GM12892 (cell line): ENCODE results near the gene MMP11.

Experiments used
- POLR2A ChIP-seq: IDR thresholded peaks from 2 replicates; pipeline ENCODE4 v1.6.1; 2011; ENCODE audit warnings: low read depth, low read length, control low read depth
- POLR2AphosphoS5 ChIP-seq: IDR thresholded peaks from 2 replicates; pipeline ENCODE4 v1.6.1; 2011; ENCODE audit warnings: low read depth, low read length, control low read depth
- TAF1 ChIP-seq: IDR thresholded peaks from 2 replicates; pipeline ENCODE4 v1.6.1; 2011; ENCODE audit warnings: low read depth, mild to moderate bottlenecking, control low read depth, low read length, borderline replicate concordance

- TF ChIP-seq POLR2A (no peak), TAF1 (no peak), POLR2AphosphoS5 (no peak)
Measured at GRCh38 chr22:23742505-23743264, 30.0 kb upstream of the MMP11 start.
